GM23338 (cell line): ENCODE data around the gene MAP4K4. TPM values are rescaled to one million over a fixed set of nuclear protein-coding genes. Genes with fewer than 3 reads are reported as not detected.

Experiments
- ATAC-seq: fragments of 200-7000 bp; cut with Tn5 transposase; 3 replicates; pipeline ENCODE4 v1.9.1; 2020
- DNase-seq: peaks from one replicate; pipeline ENCODE4 v3.0.0-alpha.2; 2015; ENCODE audit warnings: low spot score
- H2AFZ ChIP-seq: fragments of 200-600 bp; sonication (generic); 2 replicates; pipeline ENCODE4 v1.8.0; 2016; ENCODE audit warnings: antibody characterized with exemption, mild to moderate bottlenecking, moderate library complexity
- H3F3A ChIP-seq: fragments of 200-600 bp; sonication (generic); replicated peaks from 2 replicates; pipeline ENCODE4 v1.8.0; 2017; ENCODE audit warnings: antibody characterized with exemption, mixed run types, low read depth
- H3K27ac ChIP-seq: fragments of 200-600 bp; sonication (generic); 2 replicates; pipeline ENCODE4 v1.6.1; 2016; ENCODE audit warnings: low read depth
- H3K27me3 ChIP-seq: fragments of 200-600 bp; sonication (generic); 2 replicates; pipeline ENCODE4 v1.8.0; 2016; ENCODE audit warnings: mild to moderate bottlenecking, mixed run types, moderate library complexity; ENCODE audit not compliant: insufficient read depth
- H3K36me3 ChIP-seq: fragments of 200-600 bp; sonication (generic); 2 replicates; pipeline ENCODE4 v1.8.0; 2016; ENCODE audit warnings: mild to moderate bottlenecking; ENCODE audit not compliant: insufficient read depth
- H3K4me1 ChIP-seq: fragments of 200-600 bp; sonication (generic); 2 replicates; pipeline ENCODE4 v1.8.0; 2016; ENCODE audit warnings: mild to moderate bottlenecking, moderate library complexity; ENCODE audit not compliant: insufficient read depth
- H3K4me2 ChIP-seq: fragments of 200-600 bp; sonication (generic); 2 replicates; pipeline ENCODE4 v1.7.1; 2017; ENCODE audit warnings: mixed run types
- H3K4me3 ChIP-seq: fragments of 200-600 bp; sonication (generic); 2 replicates; pipeline ENCODE4 v1.6.1; 2016; ENCODE audit warnings: mixed run types
- H3K79me2 ChIP-seq: fragments of 200-600 bp; sonication (generic); replicated peaks from 2 replicates; pipeline ENCODE4 v1.8.0; 2017; ENCODE audit warnings: mild to moderate bottlenecking; ENCODE audit not compliant: insufficient read depth
- H3K9me2 ChIP-seq: fragments of 200-600 bp; sonication (generic); 2 replicates; pipeline ENCODE4 v1.8.0; 2017; ENCODE audit not compliant: insufficient read depth
- H4K20me1 ChIP-seq: fragments of 200-600 bp; sonication (generic); replicated peaks from 2 replicates; pipeline ENCODE4 v1.8.0; 2017; ENCODE audit warnings: mild to moderate bottlenecking; ENCODE audit not compliant: insufficient read depth
- H3K27ac Mint-ChIP-seq: 2 replicates; pipeline ENCODE4 v1.8.0; 2020; ENCODE audit warnings: inconsistent platforms, mild to moderate bottlenecking, moderate library complexity, mixed read lengths
- H3K27me3 Mint-ChIP-seq: 3 replicates; pipeline ENCODE4 v1.8.0; 2022; ENCODE audit warnings: low read depth, mild to moderate bottlenecking, moderate library complexity, mixed read lengths, inconsistent platforms; ENCODE audit not compliant: insufficient read depth, poor library complexity
- H3K36me3 Mint-ChIP-seq: 3 replicates; pipeline ENCODE4 v1.8.0; 2021; ENCODE audit warnings: low read depth, mild to moderate bottlenecking, inconsistent platforms, moderate library complexity, mixed read lengths
- H3K4me1 Mint-ChIP-seq: 3 replicates; pipeline ENCODE4 v1.8.0; 2020; ENCODE audit warnings: mild to moderate bottlenecking, inconsistent platforms, mixed read lengths
- H3K4me3 Mint-ChIP-seq: 3 replicates; pipeline ENCODE4 v1.8.0; 2021; ENCODE audit warnings: moderate library complexity, mild to moderate bottlenecking, inconsistent platforms, mixed read lengths
- H3K9me3 Mint-ChIP-seq: 3 replicates; pipeline ENCODE4 v1.8.0; 2020; ENCODE audit warnings: moderate library complexity, mild to moderate bottlenecking, inconsistent platforms, mixed read lengths
- CREB1 ChIP-seq: fragments of 250-450 bp; sonication (Bioruptor Pico); IDR thresholded peaks from 2 replicates; pipeline ENCODE4 v1.5.0; 2020; ENCODE audit warnings: low read depth, mild to moderate bottlenecking, moderate library complexity
- CTCF ChIP-seq, 2 experiments: fragments of 200-600 bp in 1 of 2; sonication (generic) in 1 of 2; conservative IDR thresholded peaks; 2 replicates each; pipeline versions ENCODE4 v1.5.1 to v1.6.1; 2016 to 2017; ENCODE audit warnings: antibody characterized with exemption in 2 of 2, low read depth in 2 of 2, mild to moderate bottlenecking in 2 of 2, moderate library complexity in 1 of 2
- ETS1 ChIP-seq: IDR thresholded peaks from 2 replicates; pipeline ENCODE4 v1.6.1; 2016; ENCODE audit warnings: antibody characterized with exemption
- POLR2AphosphoS5 ChIP-seq: IDR thresholded peaks from 2 replicates; pipeline ENCODE4 v1.6.1; 2016; ENCODE audit warnings: antibody characterized with exemption, low read depth
- REST ChIP-seq: IDR thresholded peaks from one replicate; pipeline ENCODE4 v1.6.1; 2018; ENCODE audit warnings: antibody characterized with exemption; ENCODE audit not compliant: unreplicated experiment
- ZNF462 ChIP-seq: fragments of 250-450 bp; sonication (Bioruptor Pico); IDR thresholded peaks from 2 replicates; pipeline ENCODE4 v1.5.0; 2020; ENCODE audit warnings: mild to moderate bottlenecking, moderate library complexity
- polyA plus RNA-seq: library from polyadenylated mRNA; unstranded; fragments of >200 nt; fragmentation: Nextera tagmentation; extraction: Ambion mirVana; gene quantifications from 2 replicates; pipeline ENCODE4 v1.2.1, GENCODE V29; 2016
- total RNA-seq: library from RNA; depleted of rRNA; stranded (reverse); fragments of >200 nt; shearing (Covaris generic); gene quantifications from 2 replicates; pipeline ENCODE4 v1.2.3, GENCODE V29; 2014

The MAP4K4 gene
- total and polyA plus RNA-seq, 2 experiments from 2014 or later = 34.6 to 99.2 TPM

DNA sequence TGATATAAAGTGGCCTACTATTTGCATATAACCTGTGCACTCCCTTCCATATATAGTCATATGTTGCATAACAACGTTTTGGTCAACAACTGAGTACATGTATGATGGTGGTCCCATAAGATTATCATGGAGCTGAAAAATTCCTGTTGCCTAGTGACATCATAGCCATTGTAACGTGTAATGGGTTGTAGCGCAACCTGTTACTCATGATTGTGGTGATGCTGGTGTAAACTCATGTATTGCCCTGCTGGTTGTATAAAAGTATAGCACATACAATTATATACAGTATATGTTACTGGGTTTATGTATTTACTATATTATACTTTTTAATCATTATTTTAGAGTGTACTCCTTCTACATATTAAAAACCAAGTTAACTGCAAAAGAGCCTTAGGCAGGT lies 149.5 kb downstream of the MAP4K4 start:
- no peaks in the 10 kb centered on the region for H3K9me3 Mint-ChIP-seq
- H3K36me3 Mint-ChIP-seq = peaks cover 27% of the 10 kb centered on the region
- H3K27ac Mint-ChIP-seq = no peak overlapping the region
- H3K27me3 Mint-ChIP-seq = no peaks in the 10 kb centered on the region
- no peaks in the 10 kb centered on the region for H3K27me3 ChIP-seq
- DNase-seq = no peak
- no peak overlapping the region for H3K4me3 Mint-ChIP-seq
- H3K9me2 ChIP-seq = no peaks in the 10 kb centered on the region
- peaks cover 41% of the 10 kb centered on the region for H3K36me3 ChIP-seq
- no peak overlapping the region for H3K4me2 ChIP-seq
- no peaks in the 10 kb centered on the region for H3K4me1 ChIP-seq
- 0 out of 2 replicates have a peak, but pooled peaks cover 3% of the 10 kb centered on the region for H3F3A ChIP-seq
- no peak overlapping the region for H3K27ac ChIP-seq
- H3K79me2 ChIP-seq = peaks cover 22% of the 10 kb centered on the region; the same call in 1 of the 2 replicates
- no peak overlapping the region for H3K4me3 ChIP-seq
- no peak overlapping the region for H2AFZ ChIP-seq
- peaks cover 5% of the 10 kb centered on the region; the same call in 2 of the 3 replicates for H3K4me1 Mint-ChIP-seq
- TF ChIP-seq POLR2AphosphoS5 (no peak), ETS1 (no peak), CTCF (conservative IDR thresholded peaks at IDR 0.05; ENCODE audit: low read depth in 2 of 2) (no peak)
- ATAC-seq = no peak
- H4K20me1 ChIP-seq = no peaks in the 10 kb centered on the region; the same call in 1 of the 2 replicates

GRCh38 chr2:101847661-101848339 lies 150.3 kb downstream of the MAP4K4 start:
- H4K20me1 ChIP-seq = no peaks in the 10 kb centered on the region; the same call in 1 of the 2 replicates
- H3K9me2 ChIP-seq = no peaks in the 10 kb centered on the region
- 0 out of 2 replicates have a peak, but pooled peaks cover 3% of the 10 kb centered on the region for H3F3A ChIP-seq
- no peaks in the 10 kb centered on the region for H3K4me1 ChIP-seq
- H3K36me3 Mint-ChIP-seq = peaks cover 19% of the 10 kb centered on the region
- H3K27ac ChIP-seq = no peak overlapping the region
- no peak overlapping the region for H3K27ac Mint-ChIP-seq
- H3K4me1 Mint-ChIP-seq = peaks cover 5% of the 10 kb centered on the region; the same call in 2 of the 3 replicates
- H3K27me3 ChIP-seq = no peaks in the 10 kb centered on the region
- ATAC-seq = no peak
- no peak overlapping the region for H3K4me3 Mint-ChIP-seq
- DNase-seq = no peak
- H2AFZ ChIP-seq = no peak overlapping the region
- H3K27me3 Mint-ChIP-seq = no peaks in the 10 kb centered on the region
- no peaks in the 10 kb centered on the region for H3K9me3 Mint-ChIP-seq
- H3K4me3 ChIP-seq = no peak overlapping the region
- peaks cover 20% of the 10 kb centered on the region; the same call in 1 of the 2 replicates for H3K79me2 ChIP-seq
- H3K4me2 ChIP-seq = no peak overlapping the region
- peaks cover 33% of the 10 kb centered on the region for H3K36me3 ChIP-seq
- TF ChIP-seq ZNF462 (CRISPR knock-in tag) (no peak), POLR2AphosphoS5 (no peak), REST (no peak), CREB1 (CRISPR knock-in tag) (no peak)
